GM19455 (cell line): ENCODE data around the gene CCDC3.
"Not testable (repeated sequence)": the region's sequence is repeated elsewhere in the genome, so short reads cannot be mapped to it uniquely, and the experiment has no call there.

Experiments used
- ATAC-seq: cut with Tn5 transposase; IDR thresholded peaks from one replicate; pipeline ENCODE4 v1.9.1; 2021; ENCODE audit not compliant: unreplicated experiment

CCDC3 gene

DNA sequence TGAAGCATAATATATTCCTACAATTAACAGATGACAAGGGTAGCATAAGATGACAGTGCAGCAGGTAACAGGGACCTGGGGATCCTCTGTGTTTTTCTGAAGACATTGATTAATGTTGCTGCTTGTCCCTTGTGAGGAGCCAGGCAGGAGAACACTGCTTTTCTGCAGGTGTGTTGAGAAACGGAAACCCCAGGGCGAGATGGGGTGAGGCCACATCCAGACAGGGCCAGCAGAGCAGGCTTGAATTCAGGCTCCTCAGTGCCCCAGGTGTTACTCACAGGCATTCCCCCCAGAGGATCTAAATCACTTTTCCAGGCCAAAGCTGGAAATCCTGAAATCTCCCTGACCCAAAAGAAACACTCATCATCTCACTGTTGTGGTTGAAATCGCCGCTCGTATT lies 105.3 kb downstream of the CCDC3 start:
- no peak for ATAC-seq

DNA sequence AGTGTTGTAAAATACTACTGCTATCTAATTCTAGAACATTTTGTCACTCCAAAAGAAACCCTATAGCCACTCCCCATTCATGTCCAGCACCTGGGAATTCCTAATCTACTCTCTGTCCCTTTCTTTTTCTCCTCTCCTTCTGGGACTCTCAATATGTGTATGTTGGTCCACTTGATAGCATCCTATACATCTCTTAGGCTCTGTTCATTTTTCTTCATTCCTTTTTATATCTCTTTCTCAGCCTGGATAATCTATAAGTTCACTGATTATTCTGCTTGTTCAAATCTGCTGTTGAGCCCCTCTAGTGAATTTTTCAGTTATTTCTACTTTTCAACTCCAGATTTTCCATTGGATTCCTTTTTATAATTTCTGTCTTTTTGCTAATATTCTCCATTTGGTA lies 108.6 kb downstream of the CCDC3 start:
- ATAC-seq = no peak

GRCh38 chr10:12890958-12891357 lies 110.6 kb downstream of the CCDC3 start:
- ATAC-seq = no peak

- no peak for ATAC-seq
Observed at GRCh38 chr10:12888470-12888869, 113.0 kb downstream of the CCDC3 start.

DNA sequence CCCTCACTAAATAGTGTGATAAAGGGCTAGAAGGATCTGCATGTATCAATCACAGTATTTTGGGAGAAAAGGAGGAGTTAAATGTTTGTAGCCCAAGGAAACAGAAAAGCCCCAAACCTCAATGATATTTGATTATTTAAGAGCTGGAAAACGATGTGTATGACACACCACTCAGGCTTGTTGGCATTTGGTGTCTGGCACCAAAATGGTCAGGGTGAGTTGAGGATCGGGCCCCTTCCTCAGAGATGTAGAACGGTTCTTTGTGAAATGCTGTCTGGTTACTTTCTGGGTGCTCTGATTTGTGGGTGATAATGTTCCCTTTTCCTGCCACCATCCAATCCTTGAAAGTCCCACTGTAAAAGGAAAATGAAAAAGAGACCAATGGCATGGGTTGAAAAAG lies 113.7 kb downstream of the CCDC3 start:
- no peak for ATAC-seq

DNA sequence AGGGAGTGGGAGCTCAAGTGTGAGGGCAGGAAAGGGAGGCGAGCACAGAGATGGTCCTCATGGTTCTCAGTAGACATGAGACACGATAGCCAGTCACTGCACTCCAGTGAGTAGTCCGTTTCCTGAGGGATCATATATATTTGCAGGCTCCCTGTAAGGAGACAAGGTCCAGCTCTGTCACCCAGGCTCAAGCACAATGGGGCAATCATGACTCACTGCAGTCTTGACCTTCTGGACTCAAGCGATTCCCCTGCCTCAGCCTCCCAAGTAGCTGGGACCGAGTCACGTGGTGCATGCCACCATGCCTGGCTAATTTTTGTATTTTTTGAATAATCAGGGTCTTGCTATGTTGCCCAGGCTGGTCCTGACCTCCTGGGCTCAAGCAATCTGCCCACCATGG lies 116.7 kb downstream of the CCDC3 start:
- ATAC-seq = no peak

DNA sequence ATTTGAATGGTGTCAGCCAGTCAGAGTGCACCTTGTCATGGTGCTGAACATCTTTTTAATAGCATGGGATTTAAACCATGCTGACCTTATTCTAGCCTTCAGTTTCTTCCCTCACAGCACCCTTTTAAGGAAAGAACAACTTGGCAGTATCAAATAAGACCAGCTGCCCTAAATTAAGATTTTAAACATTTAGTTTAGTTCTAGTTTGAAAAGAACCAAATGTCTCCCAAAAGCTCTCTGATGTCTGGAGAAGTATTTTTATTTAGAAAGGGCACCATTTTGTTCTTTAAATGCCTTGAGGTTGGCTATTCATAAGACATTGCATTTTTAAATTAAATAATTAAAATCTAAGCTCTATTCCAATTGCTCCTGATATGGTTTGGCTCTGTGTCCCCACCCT lies 121.1 kb downstream of the CCDC3 start:
- no peak for ATAC-seq

- ATAC-seq = no peak
Observed at GRCh38 chr10:12877150-12877549, 124.4 kb downstream of the CCDC3 start.

- no peak for ATAC-seq
Observed at GRCh38 chr10:12876266-12876665, 125.2 kb downstream of the CCDC3 start.

- ATAC-seq = no peak
Observed at GRCh38 chr10:12875100-12875499, 126.4 kb downstream of the CCDC3 start.

GRCh38 chr10:12874501-12874900 lies 127.0 kb downstream of the CCDC3 start:
- no peak for ATAC-seq

DNA sequence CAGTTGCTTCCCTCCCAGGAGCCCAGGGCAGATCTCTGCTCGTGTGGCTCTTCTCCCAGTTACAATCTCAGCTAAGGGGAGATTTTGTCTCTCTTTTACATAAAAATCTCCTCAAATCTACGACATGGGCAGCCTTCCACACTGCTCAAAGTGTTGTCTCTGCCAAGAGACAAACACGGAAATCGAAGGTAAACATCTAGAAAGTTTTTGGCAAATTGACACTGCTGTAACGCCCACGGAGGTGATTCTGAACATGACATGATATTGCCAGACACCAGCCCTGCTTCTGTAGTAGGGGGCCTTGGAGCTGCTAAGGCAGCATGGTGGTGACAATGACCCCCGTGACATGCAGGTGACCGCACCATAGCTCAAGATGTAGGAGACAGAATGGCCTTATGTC lies 128.3 kb downstream of the CCDC3 start:
- no peak for ATAC-seq

DNA sequence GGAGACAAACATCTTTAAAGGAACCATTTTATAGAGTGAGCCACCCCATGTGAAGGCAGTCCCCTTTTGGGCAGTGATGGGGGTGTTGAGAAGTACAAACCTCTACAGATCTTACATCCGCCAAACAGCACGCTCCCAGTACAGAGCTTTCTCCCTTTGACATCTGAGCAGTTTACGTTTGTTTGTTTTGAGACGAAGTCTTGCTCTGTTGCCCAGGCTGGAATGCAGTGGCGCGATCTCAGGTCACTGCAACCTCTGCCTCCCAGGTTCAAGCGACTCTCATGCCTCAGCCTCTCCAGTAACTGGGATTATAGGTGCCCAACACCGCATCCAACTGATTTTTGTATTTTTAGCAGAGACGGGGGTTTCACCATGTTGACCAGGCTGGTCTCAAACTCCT lies 128.9 kb downstream of the CCDC3 start:
- no peak for ATAC-seq

GRCh38 chr10:12869427-12869826 lies 132.1 kb downstream of the CCDC3 start:
- ATAC-seq = no peak

GRCh38 chr10:12868229-12868628 lies 133.3 kb downstream of the CCDC3 start:
- no peak for ATAC-seq

- ATAC-seq = not testable (repeated sequence)
Observed at GRCh38 chr10:12865515-12865914, 136.0 kb downstream of the CCDC3 start.

- no peak for ATAC-seq
Observed at GRCh38 chr10:12862459-12862858, 139.1 kb downstream of the CCDC3 start.

DNA sequence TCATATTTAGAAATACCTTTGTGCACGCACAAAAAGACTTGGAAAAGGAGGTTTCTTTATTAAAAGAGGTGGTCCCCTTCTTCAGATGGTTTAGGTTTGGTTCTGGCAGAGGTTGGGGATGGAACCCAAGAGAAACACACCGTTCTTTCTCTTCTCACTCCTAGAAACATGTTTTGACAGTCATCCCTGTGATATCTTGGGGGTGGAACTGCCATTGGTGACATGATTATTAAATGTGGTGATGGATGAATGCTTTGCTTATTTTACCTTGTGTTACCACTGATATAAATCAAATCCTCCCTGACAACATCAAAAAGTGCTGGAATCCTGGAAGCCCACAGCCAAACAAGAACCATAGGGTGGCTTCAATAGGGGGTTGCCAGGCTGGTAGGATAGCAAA lies 146.5 kb downstream of the CCDC3 start:
- ATAC-seq = no peak

DNA sequence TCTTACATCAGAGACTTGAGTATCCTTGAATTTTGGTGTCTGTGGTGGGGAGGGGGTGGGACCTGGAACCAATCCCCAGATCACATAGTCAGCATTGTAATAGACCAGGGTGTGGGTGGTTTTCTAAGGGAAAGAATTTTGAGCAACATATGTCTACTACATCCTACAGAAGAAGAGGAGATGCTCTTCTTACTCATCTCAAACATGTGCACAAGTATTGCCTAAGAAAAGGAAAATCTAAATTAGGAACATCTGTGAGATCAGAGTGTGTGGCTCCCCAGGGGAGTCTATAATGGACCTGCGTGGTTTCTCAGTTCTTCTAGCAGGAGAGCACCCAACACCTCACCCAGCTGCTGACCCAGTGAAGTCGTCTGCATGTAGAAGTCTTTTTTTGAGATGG lies 148.8 kb downstream of the CCDC3 start:
- no peak for ATAC-seq

GRCh38 chr10:12849319-12850181 lies 152.0 kb downstream of the CCDC3 start:
- no peak for ATAC-seq

DNA sequence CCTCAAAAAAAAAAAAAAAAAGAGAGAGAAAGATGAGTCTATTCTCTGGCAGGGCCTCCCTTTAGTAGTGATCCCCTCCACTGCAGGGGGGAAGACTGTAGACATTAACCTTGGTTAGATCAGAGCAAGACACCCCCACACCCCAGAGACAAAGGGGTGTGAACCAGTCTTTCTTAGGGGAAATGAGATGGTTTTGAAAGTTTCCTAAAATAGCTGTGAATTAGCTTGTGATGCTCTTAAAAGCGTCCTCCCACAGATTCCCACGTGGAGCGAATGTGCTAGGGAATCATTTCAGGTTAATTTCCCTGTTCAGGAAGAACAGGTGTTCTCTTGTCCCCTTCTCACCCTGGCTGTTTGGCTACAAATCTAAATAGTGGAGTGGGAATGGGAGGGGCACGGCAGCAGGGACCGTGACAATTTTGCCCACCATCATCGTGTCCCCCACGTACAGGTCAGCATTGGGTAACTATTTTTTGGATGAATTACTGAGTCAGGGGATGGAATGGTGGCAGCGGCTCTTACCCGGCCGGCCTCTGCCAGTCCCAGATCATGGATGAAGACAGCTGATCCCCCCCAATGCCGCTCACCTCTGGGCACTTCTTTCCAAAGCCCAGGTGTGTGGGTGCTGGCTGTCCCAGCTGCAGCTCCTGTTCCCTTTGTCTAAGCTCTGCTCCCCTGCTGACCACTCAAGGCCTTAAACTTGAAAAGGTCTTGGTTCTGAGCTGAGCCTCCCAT lies 152.9 kb downstream of the CCDC3 start:
- ATAC-seq = no peak

- no peak for ATAC-seq
Observed at GRCh38 chr10:12847361-12847975, 154.0 kb downstream of the CCDC3 start.
